GM19240 (cell line): ENCODE results near the gene ZNRD2.
"Not testable (repeated sequence)": the region's sequence is repeated elsewhere in the genome, so short reads cannot be mapped to it uniquely, and the experiment has no call there.

Experiments
- DNase-seq: peaks from one replicate; pipeline ENCODE4 v3.0.0; 2011; ENCODE audit warnings: low spot score; ENCODE audit not compliant: insufficient read length

ZNRD2 gene

DNA sequence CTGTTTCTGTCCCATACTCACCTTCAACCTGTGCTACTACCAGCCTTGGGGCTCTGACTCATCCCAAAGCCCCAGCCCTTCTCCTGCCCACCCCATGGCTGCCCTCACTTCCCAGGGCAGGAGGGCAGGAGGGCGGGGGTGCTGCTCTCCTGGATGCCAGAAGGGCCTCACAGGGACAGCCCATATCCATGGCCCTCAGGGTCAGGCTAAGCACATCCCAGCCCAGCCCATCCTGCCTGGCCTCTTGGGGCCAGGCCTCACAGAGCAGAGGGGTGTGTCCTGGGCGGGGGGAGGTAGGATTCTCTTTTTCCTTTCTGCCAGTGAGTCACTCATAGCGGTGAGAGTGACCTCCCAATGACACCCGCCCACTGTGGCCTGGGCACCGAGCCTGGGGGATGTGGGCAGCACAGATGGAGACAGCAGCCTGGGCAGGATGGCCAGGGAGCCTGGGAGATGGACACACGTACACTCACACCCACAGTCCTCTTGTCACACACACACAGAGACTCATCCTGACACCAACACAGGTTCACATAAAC is 14.5 kb upstream of the ZNRD2 start:
- DNase-seq: no peak

DNA sequence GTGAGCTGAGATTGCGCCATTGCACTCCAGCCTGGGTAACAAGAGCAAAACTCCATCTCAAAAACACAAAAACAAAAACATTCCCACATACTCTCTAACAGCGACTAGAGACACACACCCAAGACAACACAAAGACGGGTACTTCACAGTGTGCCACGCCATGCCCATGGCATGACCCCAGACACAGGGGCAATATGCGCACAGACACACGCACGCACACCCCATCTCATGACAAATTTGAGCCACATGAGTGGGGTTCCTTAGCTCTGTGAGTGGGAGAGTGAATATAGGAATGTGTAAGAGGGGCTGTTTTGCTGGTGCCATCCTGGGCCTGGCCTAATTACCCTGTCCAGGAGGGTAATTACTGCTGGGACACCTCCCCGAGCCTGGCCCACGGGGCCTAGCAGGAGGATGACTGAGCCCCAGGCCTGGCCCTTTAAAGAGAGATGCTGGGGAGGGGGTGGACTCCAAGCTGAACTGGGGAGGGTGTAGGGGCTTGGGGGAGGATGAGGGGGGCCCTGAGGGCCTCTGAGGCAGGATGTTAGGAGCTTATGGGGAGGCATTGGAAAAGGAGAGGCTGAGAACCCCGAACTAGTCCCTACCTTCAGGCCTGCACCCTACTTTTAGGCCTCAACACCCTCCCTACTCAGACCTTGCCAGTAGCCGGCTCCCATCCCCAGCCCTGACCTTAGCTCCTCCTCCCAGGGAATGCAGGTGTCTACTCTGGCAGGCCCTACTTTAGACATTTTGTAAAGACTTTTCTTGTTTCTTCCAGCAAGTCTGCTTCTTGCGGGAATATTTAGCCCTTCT is 13.6 kb upstream of the ZNRD2 start:
- no peak for DNase-seq

DNA sequence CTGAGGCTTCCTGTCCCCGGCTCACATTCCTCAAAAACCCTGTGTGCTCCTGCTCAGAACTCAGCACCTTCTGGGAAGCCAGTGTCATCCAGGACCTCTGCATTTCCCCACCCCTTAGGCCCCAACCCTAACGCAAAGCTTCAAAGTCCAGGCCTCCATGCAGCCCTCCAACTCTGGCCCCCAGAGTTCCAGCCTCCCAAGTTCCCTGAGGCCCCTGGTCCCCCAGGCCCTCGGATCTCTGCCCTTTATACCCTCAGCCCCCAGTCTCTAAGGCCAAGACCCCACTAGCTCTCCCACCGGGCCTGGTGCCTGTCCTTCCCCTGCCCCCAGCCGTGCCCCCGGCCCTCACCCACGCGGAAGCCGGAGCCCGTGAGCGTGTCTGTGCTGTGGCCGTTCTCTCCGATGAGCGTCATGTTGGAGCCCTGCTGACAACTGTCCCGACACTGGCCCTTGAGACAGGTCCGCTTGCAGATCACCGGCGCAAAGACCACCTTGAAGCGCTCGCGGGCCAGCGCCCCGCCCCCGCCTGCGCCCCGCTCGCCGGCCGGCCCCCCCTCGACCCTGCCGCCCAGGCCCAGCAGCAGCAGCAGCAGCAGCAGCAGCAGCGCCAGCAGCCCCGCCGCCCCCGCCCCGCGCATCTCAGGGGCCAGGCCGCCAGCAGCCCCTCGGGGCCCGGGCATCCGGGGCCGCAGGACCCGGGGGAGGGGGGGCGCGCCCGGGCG is 12.8 kb upstream of the ZNRD2 start:
- DNase-seq: no peak

DNA sequence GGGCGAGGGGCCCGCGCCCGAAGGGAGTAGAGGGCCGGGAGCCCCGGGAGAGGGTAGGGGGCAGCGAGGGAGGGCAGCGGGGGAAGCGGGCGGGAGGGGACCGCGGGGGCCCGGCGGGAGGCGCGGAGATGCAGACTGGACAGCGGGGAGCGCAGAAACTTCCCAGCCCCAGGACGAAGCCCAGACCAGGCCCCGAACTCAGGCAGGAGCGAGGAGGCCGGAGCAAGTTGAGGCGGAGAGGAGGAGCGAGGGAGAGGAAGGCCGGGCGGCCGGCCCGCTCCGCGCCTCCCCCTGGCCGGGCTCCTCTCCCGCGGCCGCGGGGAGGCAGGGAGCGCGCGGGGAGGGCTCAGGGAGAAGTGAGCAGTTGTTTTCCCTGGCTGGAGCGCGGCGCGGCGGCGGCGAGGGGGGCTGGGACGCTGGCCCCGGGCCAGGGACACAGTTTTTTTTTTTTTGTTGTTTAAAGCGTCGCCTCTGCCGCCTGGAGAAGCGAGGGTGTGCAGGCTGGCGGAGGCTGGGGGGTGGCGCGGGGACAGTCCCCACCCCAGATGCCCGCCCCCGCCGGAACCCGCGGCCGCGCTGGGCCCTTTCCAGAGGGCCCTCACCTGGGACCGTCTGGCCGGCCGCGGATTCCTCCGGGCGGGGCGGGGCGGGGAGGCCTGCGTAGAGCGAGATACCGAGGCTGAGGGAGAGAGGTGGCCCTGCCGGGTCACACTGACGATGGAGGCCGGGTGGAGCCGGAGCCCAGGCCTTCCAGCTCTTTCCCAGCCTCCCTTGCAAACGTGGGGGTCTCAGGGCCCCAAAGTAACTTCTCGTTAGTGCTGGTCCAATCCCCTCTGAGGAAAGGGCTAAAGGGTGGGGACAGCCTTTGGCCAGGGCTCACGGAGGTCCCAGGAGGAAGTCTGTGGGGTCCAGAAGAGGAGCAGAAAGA is 12.0 kb upstream of the ZNRD2 start, which contains the start of gene LTBP3:
Gene LTBP3, minus strand, starts transcription at position 358 of the 928 bp plus-strand sequence. CDS start 400 bp downstream, outside the sequence.
- no peak for DNase-seq

DNA sequence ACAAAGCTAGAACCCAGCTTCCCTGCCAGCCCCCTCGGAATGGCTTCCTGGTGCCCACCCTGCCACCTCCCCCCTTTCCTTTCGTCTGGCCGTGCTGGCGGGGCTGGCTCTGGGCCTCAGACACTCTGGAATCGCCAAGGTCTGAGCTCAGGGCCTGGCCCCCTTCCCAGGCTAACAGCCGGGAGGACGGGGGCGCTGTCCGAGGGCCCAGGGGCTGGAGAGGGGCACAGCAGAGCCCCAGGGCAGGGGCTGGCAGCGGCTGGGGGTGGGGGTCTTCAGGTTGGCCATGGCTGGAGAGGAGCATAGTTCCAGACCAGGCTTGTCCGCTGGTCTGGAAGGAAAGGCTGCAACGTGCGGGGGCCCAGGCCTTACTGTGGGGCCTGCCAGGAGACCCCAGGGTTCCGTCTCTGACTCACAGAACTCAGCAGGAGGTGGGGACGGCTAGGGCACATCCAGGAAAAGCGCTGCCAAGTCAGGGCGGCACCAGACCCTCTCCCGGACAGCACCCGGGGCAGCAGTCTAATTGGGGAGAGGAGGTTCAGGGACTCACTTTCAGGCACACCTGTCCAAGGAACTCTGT is 11.3 kb upstream of the ZNRD2 start:
- no peak for DNase-seq

DNA sequence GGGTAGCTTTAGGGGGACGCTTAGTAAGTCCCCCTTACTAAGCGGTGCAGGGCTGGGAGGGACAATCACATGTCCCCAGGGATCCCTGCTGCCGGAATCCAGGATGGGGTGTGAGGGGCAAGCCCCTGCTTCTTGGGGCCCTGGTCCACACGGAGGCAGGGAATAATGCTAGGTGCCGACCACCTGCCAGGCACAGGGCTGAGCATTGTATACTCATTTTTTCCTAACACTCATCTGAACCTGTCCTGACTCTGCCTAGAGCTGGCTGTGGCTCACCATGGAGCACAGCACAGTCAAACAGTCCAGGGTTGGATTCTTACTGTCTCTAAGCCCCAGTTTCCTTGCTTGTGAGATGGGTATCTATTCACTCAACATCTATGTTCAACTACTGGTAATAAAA is 10.7 kb upstream of the ZNRD2 start:
- no peak for DNase-seq

DNA sequence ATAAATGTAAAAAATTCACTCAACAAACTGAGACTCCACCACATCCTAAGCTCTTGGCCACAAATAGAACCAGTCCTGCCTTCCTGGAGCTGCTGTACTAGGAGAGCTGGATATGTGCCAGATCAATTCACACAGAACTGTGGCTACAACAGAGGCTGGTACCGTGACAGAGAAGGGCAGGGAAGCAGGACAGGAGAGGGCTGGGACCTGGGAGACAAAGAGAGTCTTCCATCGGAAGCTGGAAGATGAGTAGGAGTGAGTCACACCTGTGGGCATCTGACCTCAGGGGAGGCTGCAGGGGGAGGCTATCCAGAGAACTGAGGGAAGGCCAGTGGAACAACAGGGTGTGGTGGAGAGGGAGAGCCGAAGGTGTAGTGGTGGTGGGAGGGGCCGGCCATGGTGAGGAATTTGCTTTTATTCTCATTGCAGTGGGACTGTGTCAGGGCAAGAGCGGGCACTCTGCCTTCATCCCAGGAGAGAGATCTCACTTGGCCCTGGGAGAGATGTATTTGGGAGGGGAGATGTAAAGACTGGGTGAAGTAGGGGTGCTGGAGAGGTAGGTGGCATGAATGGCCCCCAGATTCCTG is 10.2 kb upstream of the ZNRD2 start:
- DNase-seq: no peak

DNA sequence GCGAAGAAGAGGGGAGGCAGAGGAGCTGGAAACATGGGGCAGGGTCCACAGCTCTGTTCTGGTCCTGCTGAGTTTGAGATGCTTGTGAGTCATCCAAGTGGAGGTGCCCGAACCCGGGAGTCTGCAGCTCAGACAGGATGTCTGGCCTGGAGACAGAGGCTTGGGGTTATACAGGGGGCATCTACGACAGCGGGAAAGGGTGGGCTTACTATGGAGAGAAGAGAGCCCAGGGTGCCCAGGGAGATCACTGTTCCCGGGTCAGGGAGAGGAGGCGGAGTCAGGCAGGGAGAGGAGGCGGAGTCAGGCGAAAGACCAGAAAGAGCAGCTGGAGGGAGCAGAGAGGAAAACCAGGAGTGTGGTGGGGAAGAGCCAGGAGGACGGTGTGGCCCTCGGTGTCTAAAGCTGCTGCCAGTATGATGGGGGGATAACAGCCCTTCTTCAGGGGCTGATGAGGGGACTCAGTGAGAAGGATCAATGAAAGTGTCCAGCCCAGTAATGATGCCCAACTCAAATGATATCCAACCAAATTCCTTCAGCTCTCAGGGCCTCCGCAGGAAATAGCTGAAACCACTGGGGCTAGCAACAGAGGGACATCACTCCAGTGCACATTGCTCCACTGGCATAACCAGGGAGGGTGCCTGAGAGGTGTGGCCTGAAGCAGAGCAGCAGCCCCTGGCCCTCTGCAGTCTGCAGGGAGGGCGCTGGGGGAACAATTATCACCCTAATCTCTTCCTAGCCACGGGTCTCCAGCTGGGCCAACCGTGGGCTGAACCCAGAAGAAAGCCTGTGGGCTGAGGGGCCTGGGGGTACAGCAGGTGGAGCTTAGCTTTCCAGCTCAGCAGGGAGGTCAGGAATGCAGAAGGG is 9.5 kb upstream of the ZNRD2 start:
- DNase-seq: no peak

DNA sequence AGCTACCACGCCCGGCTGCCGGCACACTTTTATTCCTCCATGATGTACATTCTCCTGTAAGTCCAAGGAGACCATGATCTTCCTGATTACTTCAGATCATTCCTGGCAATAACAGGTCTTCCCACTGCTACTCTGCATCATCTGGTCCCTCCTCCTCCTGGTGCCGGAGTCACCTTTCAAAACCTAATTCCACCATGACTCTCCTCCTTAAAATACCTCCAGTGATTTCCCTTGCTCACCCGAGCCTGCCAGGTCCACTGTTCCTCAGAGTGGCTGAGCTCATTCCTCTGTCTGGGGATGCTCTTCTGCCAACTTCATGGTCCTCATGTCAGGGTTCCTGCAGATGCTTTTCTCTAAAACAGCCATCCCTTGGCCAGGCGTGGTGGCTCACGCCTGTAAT is 8.3 kb upstream of the ZNRD2 start:
- no peak for DNase-seq

DNA sequence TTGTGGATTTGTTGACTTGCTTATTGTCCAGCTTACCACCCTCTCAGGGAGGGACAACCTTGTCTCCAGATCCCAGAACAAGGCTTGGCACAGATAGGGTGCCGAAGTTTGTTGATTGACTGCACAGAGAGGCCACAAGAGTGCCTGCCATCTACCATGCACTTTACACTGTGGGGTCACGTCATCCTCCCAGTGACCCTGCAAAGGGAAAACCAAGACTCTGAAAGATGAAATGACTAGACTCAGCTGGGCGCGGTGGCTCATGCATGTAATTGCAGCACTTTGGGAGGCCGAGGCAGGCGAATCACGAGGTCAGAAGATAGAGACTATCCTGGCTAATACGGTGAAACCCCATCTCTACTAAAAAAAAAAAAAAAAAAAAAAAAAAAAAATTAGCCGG is 7.5 kb upstream of the ZNRD2 start:
- no peak for DNase-seq

DNA sequence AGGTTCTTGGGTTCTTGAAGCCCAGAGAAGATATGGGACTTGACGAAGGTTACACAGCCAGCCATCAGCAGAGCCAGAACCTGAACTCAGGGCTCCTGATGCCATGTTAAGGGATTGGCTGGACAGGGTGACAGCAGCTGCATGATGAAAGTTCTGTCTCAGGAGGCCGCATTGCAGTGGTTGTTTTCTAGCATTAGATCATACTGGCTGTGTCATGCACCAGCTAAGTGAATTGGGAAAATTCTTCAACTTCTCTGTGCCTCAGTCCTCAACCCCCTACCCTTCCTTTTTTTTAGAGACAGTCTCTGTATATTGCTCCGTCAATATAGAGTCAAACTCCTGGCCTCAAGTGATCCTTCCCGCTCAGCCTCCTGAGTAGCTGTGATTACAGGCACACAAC is 6.7 kb upstream of the ZNRD2 start:
- DNase-seq: no peak

DNA sequence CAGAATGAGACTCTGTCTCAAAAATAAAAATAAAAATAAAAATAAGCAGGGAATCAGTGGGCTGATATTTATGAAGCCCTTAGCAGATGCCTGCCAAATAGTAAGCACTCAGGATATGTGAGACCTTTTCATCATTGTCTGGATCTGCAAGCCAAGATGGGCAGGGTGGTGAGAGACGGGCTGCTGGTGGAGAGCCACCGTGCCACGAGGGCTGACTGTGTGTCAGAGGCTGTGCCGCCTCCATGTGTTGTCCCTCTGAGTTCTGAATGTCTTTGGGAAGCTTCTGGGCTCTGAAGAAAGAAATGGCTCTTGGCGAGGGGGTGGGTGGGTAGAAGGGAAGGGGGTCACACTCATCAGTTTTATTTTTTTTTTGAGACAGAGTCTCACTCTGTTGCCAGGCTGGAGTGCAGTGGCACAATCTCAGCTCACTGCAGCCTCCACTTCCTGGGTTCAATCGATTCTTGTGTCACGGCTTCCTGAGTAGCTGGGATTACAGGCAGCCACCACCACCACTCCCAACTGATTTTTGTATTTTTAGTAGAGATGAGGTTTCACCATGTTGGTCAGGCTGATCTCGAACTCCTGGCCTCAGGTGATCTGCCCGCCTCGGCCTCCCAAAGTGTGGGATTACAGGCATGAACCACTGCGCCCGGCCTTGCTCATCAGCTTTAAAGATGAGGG is 5.3 kb upstream of the ZNRD2 start:
- not testable (repeated sequence) for DNase-seq

DNA sequence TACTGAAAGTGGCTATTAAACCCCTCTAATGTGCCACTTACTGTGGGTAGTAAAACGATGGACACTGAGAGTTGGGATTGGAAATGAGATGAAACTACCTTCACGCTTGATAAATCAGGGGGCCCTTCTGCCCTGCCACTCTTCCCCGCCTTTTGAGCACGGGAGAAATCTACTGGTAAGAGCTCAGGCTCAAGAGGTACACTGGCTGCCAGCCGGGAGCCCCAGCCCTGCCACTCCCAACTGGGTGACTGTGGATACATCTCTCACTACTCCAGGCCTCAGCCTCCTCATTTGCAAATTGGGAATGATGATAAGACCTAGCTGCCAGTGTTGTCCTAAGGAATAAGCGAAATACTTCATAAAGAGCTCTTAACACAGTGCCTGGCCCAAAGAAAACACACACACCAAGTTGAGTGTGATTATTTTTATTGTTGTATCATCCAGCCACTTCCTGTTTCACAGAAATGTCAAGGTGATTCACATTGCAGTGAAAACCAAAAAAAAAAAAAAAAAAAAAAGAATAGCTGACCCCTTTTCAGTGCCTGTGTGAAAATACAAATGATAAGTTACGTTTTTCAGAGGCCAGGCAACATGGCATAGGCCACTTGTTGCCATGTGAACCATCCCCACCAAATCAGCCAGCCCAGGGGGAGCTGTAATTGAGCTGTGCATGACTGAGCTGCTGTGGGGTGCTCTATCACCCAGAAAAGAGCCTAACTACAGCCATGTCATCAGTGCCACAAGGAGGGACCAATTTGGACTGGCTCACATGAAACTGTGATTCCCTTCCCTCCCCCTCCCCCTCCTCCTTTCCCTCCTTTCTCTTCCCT is 4.4 kb upstream of the ZNRD2 start:
- DNase-seq: no peak

DNA sequence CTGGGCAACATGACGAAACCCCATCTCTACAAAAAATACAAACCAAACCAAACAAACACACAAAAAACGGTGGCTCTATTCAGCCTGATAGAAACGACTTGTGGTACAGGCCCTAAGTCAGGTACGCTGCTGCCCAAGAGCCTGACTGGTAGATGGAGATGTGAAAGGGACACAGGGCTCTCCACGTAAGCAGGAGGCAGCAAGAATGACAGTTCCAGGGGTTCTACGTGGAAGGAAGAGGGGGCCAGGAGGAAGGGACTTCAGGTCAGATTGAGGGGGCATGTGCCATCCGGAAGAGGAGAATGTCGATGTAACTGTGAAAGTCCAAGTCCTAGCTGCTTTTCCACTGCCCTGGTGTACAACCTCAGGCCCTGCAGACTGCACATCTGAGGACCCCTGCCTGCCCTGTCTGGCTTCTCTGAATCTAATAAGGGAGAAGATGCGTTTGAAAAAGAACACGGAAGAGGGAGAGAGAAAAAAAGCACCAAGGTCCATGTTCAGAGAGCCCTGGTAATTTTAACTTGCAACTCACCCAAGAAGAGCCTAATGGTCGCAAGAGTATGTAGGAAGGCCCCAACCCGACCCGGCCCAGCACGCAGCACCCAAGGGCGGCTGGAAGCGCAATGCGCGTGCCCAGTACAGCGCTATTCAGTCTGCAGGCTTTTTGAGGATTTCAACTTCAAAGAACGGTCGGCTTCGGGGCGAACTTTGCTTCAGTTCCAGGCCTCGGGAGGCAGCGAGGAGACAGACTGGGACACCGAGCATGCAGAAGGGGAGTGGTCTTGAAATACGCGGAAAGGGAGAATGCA is 909 bp upstream of the ZNRD2 start:
- no peak for DNase-seq

DNA sequence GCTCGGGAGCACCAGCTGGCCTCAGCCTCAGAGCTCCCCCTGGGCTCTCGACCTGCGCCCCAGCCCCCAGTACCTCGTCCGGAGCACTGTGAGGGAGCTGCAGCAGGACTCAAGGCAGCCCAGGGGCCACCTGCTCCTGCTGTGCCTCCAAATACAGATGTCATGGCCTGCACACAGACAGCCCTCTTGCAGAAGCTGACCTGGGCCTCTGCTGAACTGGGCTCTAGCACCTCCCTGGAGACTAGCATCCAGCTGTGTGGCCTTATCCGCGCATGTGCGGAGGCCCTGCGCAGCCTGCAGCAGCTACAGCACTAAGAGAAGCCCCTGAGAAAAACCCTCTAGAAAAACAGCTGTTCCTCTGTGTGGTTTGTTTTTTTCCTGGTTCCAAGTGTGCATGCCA is 1.1 kb downstream of the ZNRD2 start:
- no peak for DNase-seq

DNA sequence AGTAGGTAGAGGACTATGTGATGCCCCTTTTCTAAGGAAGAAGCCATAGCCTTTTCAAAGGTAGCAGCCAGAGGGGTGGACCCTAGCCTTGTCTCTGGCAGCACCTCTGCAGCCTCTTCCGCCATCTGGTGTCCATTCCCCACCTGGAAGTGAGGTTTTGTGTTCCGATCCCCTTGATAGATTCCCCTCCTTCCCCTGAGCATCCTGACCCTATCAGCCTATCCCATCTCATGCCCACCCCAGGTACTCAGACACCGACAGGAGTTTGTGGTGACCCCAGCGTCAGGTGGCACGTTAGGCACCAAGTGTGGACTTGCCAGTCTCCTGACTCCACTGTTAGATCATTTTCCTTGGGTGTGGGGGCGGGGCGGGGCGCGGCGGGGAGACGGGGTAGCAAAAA is 1.7 kb downstream of the ZNRD2 start:
- DNase-seq: no peak

DNA sequence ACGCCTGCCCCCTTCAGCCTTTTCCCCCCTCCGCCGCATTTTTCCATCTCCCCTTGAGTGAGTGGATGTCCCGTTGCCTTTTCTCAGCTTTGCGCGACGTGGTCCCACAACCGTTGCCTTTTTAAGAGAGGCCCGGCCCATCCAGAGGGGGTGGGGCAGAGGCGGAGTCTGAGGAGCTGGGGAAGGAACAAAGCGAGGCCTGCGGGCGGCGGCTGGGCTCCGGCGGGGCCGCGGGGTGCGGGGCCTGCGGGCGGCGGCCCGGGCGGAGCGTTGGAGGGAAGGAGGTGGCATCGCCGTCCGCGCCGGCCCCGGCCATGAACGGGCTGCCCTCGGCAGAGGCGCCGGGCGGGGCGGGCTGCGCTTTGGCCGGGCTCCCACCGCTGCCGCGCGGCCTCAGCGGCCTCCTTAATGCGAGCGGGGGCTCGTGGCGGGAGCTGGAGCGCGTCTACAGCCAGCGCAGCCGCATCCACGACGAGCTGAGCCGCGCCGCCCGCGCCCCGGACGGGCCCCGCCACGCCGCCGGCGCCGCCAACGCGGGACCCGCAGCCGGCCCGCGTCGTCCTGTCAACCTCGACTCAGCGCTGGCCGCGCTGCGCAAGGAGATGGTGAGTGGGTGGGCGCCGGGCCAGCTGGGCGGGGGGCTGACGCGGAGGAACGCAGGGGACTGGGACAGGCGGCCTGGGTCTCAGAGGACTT is 2.2 kb downstream of the ZNRD2 start, which contains the start of gene FAM89B:
Gene FAM89B, plus strand, starts transcription at position 183 of the 696 bp plus-strand sequence. Its CDS starts 132 bp downstream, at position 315.
- peak; percentile 75 for DNase-seq
